SK-N-SH treated with all-trans-retinoic acid at 6 μM for 48 hours (cell line): ENCODE measurements around the gene DCDC2C.

Experiments used
- ATAC-seq: fragments of 200-7000 bp; cut with Tn5 transposase; 3 replicates; pipeline ENCODE4 v1.9.1; 2020; ENCODE audit warnings: mild to moderate bottlenecking, moderate library complexity
- ARNTL ChIP-seq: fragments of 450-650 bp; formaldehyde crosslinking; IDR thresholded peaks from 2 replicates; pipeline ENCODE4 v1.5.0; 2020; ENCODE audit warnings: low read depth, mild to moderate bottlenecking, moderate library complexity, borderline replicate concordance
- CSDC2 ChIP-seq: fragments of 250-450 bp; sonication (Bioruptor Pico); IDR thresholded peaks from 2 replicates; pipeline ENCODE4 v1.5.0; 2020; ENCODE audit warnings: mild to moderate bottlenecking, moderate library complexity
- GLIS3 ChIP-seq: fragments of 250-450 bp; sonication (Bioruptor Pico); IDR thresholded peaks from 2 replicates; pipeline ENCODE4 v1.5.0; 2020; ENCODE audit warnings: mild to moderate bottlenecking, moderate library complexity
- ISL1 ChIP-seq: fragments of 250-450 bp; sonication (Bioruptor Pico); IDR thresholded peaks from 2 replicates; pipeline ENCODE4 v2.1.2; 2022; ENCODE audit warnings: mild to moderate bottlenecking, moderate library complexity
- SNAI2 ChIP-seq: fragments of 250-450 bp; sonication (Bioruptor Pico); IDR thresholded peaks from 2 replicates; pipeline ENCODE4 v1.5.0; 2020; ENCODE audit warnings: mild to moderate bottlenecking, moderate library complexity
- TCF4 ChIP-seq: fragments of 250-450 bp; sonication (Bioruptor Pico); IDR thresholded peaks from 2 replicates; pipeline ENCODE4 v1.8.0; 2021; ENCODE audit warnings: mild to moderate bottlenecking, moderate library complexity, borderline replicate concordance
- ZC3H10 ChIP-seq: fragments of 250-450 bp; sonication (Bioruptor Pico); IDR thresholded peaks from 2 replicates; pipeline ENCODE4 v1.5.1; 2021; ENCODE audit warnings: mild to moderate bottlenecking, moderate library complexity
- ZFP30 ChIP-seq: fragments of 450-650 bp; formaldehyde crosslinking; IDR thresholded peaks from 2 replicates; pipeline ENCODE4 v1.5.0; 2022; ENCODE audit warnings: mild to moderate bottlenecking, moderate library complexity
- ZNF565 ChIP-seq: fragments of 450-650 bp; formaldehyde crosslinking; conservative IDR thresholded peaks from 2 replicates; pipeline ENCODE4 v1.5.0; 2020; ENCODE audit warnings: low read depth, mild to moderate bottlenecking, moderate library complexity
- ZNF70 ChIP-seq: fragments of 450-650 bp; formaldehyde crosslinking; IDR thresholded peaks from 2 replicates; pipeline ENCODE4 v1.5.0; 2020; ENCODE audit warnings: mild to moderate bottlenecking, moderate library complexity
- ZNF8 ChIP-seq: fragments of 450-650 bp; formaldehyde crosslinking; IDR thresholded peaks from 2 replicates; pipeline ENCODE4 v1.5.0; 2020; ENCODE audit warnings: mild to moderate bottlenecking, moderate library complexity
- TF ChIP-seq, protein P1 (sequence below): fragments of 250-450 bp; sonication (Bioruptor Pico); IDR thresholded peaks from 2 replicates; pipeline ENCODE4 v1.8.0; 2021; ENCODE audit warnings: low read depth, mild to moderate bottlenecking, moderate library complexity, borderline replicate concordance
- TF ChIP-seq, protein P2 (sequence below): fragments of 250-450 bp; sonication (Bioruptor Pico); IDR thresholded peaks from 2 replicates; pipeline ENCODE4 v1.5.0; 2020; ENCODE audit warnings: mild to moderate bottlenecking, moderate library complexity
- TF ChIP-seq, protein P3 (sequence below): fragments of 250-450 bp; sonication (Bioruptor Pico); IDR thresholded peaks from 2 replicates; pipeline ENCODE4 v1.5.1; 2021; ENCODE audit warnings: mild to moderate bottlenecking, moderate library complexity
- TF ChIP-seq, protein P4 (sequence below): fragments of 250-450 bp; sonication (Bioruptor Pico); IDR thresholded peaks from 2 replicates; pipeline ENCODE4 v1.8.0; 2020; ENCODE audit warnings: mild to moderate bottlenecking, moderate library complexity, borderline replicate concordance

Gene DCDC2C

DNA sequence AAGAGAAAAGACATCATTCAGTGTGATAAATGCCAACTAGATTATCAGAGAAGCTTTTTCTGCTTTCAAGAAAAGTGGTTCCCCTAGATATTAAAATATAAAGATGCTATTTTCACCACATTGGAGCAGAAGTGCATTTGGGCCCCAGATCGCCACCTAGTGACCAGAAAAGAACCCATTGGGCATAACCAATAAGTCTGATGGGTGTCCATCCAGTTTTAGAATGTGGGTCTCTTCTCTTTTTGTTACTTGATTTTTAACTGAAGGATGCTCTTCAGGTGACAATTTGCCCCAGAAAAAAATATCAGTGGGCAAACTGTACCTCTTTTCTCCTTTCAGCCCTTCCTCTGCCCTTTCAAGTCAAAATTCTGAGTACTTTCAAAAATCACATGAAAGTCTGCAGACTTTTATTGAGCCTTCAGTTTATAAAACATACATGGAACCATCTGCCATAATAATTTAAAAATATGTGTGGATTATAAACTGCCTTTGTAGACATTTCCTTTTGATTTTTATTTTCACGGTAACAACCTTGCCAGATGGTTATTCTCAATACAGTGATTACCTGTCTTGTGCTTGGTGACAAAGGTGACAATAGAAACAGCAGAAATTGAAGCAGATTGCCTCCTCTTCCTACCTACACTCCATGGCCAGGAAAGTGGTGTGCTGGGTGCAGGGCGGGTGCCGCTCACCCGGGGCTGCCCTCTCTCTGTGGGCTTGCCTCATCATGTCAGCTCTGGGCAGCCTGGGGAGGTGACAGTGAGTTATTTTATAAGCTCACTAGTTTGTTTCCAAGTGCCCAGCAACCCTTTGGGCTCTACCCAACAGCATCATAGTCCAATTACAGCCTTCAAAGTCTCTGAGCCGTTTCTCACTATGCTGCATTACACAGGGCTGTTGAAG, 124.5 kb downstream of the DCDC2C start:
- ATAC-seq = no peak
- TF ChIP-seq, protein P1, sequence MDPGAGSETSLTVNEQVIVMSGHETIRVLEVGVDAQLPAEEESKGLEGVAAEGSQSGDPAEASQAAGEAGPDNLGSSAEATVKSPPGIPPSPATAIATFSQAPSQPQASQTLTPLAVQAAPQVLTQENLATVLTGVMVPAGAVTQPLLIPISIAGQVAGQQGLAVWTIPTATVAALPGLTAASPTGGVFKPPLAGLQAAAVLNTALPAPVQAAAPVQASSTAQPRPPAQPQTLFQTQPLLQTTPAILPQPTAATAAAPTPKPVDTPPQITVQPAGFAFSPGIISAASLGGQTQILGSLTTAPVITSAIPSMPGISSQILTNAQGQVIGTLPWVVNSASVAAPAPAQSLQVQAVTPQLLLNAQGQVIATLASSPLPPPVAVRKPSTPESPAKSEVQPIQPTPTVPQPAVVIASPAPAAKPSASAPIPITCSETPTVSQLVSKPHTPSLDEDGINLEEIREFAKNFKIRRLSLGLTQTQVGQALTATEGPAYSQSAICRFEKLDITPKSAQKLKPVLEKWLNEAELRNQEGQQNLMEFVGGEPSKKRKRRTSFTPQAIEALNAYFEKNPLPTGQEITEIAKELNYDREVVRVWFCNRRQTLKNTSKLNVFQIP (CRISPR knock-in tag) = no peak
- TF ChIP-seq ZNF8 (no peak), ZNF565 (CRISPR knock-in tag) (no peak)

DNA sequence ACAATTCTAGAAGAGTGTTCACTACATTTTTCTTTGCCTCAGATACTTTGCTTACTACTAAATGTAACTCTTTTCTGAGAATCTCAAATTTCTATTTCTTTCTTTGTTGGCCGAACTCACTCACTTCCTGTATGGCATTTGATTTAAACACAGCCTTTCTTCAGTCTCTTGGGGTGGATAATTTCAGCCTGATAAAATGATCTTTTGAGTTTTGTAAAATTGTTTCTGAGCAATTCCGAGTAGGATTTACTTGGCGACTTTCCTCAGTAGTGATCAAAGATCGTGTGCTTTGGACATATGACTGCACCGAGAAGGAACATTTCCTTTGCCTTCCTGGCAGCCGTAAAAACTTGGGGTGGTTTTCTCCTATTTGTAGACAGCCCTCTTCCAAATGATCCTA, 127.4 kb downstream of the DCDC2C start:
- no peak for ATAC-seq

DNA sequence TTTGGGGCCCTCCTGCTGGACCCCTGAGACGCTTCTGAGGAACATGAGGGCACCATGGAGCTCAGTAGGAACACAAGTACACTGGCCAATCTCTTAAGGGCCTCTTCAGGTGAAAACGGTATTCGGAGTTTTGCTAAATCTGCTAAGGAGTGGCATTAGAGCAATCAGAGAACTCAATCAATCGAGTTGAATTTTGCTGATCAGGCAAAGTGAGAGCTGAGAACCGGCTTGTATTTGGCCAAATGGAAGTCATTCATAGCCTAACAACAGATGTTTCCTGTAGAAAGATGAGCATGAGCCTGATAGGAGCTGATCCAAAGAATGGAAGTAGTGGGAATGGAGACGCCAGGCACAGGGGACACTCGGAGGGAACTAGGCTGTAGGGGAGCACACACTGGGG, 133.7 kb downstream of the DCDC2C start:
- ATAC-seq = no peak
- TF ChIP-seq, protein P2, sequence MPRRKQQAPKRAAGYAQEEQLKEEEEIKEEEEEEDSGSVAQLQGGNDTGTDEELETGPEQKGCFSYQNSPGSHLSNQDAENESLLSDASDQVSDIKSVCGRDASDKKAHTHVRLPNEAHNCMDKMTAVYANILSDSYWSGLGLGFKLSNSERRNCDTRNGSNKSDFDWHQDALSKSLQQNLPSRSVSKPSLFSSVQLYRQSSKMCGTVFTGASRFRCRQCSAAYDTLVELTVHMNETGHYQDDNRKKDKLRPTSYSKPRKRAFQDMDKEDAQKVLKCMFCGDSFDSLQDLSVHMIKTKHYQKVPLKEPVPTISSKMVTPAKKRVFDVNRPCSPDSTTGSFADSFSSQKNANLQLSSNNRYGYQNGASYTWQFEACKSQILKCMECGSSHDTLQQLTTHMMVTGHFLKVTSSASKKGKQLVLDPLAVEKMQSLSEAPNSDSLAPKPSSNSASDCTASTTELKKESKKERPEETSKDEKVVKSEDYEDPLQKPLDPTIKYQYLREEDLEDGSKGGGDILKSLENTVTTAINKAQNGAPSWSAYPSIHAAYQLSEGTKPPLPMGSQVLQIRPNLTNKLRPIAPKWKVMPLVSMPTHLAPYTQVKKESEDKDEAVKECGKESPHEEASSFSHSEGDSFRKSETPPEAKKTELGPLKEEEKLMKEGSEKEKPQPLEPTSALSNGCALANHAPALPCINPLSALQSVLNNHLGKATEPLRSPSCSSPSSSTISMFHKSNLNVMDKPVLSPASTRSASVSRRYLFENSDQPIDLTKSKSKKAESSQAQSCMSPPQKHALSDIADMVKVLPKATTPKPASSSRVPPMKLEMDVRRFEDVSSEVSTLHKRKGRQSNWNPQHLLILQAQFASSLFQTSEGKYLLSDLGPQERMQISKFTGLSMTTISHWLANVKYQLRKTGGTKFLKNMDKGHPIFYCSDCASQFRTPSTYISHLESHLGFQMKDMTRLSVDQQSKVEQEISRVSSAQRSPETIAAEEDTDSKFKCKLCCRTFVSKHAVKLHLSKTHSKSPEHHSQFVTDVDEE (CRISPR knock-in tag) = no peak
- no peak for TF ChIP-seq ZC3H10
- TF ChIP-seq, protein P1 (CRISPR knock-in tag) = no peak

More for the DNA sequence above, 127.4 kb downstream of the DCDC2C start:
- TF ChIP-seq ZFP30 (CRISPR knock-in tag) (no peak), CSDC2 (no peak), ZC3H10 (no peak), ZNF70 (CRISPR knock-in tag) (no peak), ZNF565 (CRISPR knock-in tag) (no peak), ZNF8 (no peak), ARNTL (no peak), ISL1 (CRISPR knock-in tag) (no peak)
- TF ChIP-seq, protein P1 (CRISPR knock-in tag) = no peak

DNA sequence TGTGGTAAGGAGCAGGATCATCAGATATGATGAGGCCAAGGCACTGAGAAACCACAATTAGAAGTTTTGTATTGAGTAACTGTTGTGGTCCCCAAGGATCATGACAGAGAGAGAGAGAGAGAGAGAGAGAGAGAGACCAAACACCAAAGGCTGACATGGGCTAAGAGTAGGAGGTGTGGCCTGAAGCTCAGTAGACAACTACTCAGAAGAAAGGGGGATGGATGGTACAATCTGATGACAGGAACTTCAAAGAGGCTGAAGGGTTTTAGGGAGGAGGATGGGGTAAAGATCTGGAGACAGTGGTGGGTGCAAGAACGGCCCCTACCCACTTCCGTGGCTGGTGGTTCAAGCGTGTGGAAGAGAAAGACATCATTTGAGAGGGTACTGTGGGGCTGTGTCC, 135.0 kb downstream of the DCDC2C start:
- no peak for TF ChIP-seq ARNTL
- TF ChIP-seq, protein P3, sequence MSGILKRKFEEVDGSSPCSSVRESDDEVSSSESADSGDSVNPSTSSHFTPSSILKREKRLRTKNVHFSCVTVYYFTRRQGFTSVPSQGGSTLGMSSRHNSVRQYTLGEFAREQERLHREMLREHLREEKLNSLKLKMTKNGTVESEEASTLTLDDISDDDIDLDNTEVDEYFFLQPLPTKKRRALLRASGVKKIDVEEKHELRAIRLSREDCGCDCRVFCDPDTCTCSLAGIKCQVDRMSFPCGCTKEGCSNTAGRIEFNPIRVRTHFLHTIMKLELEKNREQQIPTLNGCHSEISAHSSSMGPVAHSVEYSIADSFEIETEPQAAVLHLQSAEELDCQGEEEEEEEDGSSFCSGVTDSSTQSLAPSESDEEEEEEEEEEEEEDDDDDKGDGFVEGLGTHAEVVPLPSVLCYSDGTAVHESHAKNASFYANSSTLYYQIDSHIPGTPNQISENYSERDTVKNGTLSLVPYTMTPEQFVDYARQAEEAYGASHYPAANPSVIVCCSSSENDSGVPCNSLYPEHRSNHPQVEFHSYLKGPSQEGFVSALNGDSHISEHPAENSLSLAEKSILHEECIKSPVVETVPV (CRISPR knock-in tag) = no peak
- no peak for TF ChIP-seq GLIS3
- TF ChIP-seq SNAI2 (CRISPR knock-in tag) = no peak
- TF ChIP-seq ISL1 (CRISPR knock-in tag) = no peak
- TF ChIP-seq, protein P4, sequence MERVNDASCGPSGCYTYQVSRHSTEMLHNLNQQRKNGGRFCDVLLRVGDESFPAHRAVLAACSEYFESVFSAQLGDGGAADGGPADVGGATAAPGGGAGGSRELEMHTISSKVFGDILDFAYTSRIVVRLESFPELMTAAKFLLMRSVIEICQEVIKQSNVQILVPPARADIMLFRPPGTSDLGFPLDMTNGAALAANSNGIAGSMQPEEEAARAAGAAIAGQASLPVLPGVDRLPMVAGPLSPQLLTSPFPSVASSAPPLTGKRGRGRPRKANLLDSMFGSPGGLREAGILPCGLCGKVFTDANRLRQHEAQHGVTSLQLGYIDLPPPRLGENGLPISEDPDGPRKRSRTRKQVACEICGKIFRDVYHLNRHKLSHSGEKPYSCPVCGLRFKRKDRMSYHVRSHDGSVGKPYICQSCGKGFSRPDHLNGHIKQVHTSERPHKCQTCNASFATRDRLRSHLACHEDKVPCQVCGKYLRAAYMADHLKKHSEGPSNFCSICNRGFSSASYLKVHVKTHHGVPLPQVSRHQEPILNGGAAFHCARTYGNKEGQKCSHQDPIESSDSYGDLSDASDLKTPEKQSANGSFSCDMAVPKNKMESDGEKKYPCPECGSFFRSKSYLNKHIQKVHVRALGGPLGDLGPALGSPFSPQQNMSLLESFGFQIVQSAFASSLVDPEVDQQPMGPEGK (CRISPR knock-in tag) = no peak
- TF ChIP-seq TCF4 (CRISPR knock-in tag) = no peak
- TF ChIP-seq, protein P1 (CRISPR knock-in tag) = no peak
- no peak for ATAC-seq
